ENCODE results near the gene FRS2.

FRS2 gene

GRCh38 chr12:69548687-69549086 is 78.5 kb downstream of the FRS2 start:
- DNase-seq (ENCODE audit: low spot score): no peak
- TF ChIP-seq CTCF (IDR thresholded peaks at IDR 0.05; ENCODE audit: extremely low read depth, missing control alignments): no peak

- DNase-seq (ENCODE audit: low spot score): no peak
- TF ChIP-seq CTCF (IDR thresholded peaks at IDR 0.05; ENCODE audit: extremely low read depth, missing control alignments): no peak
Measured at GRCh38 chr12:69550569-69551350, 80.6 kb downstream of the FRS2 start.

- TF ChIP-seq CTCF (IDR thresholded peaks at IDR 0.05; ENCODE audit: extremely low read depth, missing control alignments): no peak
- DNase-seq (ENCODE audit: low spot score): peak; percentile 24
Measured at GRCh38 chr12:69553628-69554248, 83.5 kb downstream of the FRS2 start.

GRCh38 chr12:69555461-69555860 is 85.3 kb downstream of the FRS2 start:
- DNase-seq (ENCODE audit: low spot score): no peak
- TF ChIP-seq CTCF (IDR thresholded peaks at IDR 0.05; ENCODE audit: extremely low read depth, missing control alignments): no peak

GRCh38 chr12:69556383-69556782 is 86.2 kb downstream of the FRS2 start:
- no peak for TF ChIP-seq CTCF (IDR thresholded peaks at IDR 0.05; ENCODE audit: extremely low read depth, missing control alignments)
- DNase-seq (ENCODE audit: low spot score): no peak

GRCh38 chr12:69563166-69563762 is 93.1 kb downstream of the FRS2 start:
- TF ChIP-seq CTCF (IDR thresholded peaks at IDR 0.05; ENCODE audit: extremely low read depth, missing control alignments): no peak
- DNase-seq (ENCODE audit: low spot score): no peak

- TF ChIP-seq CTCF (IDR thresholded peaks at IDR 0.05; ENCODE audit: extremely low read depth, missing control alignments): no peak
- DNase-seq (ENCODE audit: low spot score): no peak
Measured at GRCh38 chr12:69566603-69567002, 96.4 kb downstream of the FRS2 start.
